K562 (cell line): ENCODE measurements around the gene FAM184B. TPM values are rescaled to one million over a fixed set of nuclear protein-coding genes. Genes with fewer than 3 reads are reported as not detected.

Experiments used
- polyA plus RNA-seq, 8 experiments: library from polyadenylated mRNA; depleted of rRNA in 4 of 8; stranded (reverse) in 5 of 8; unstranded in 3 of 8; fragments of >200 nt; fragmentation: Nextera tagmentation in 2 of 8; fragmentation: Illumina TruSeq in 1 of 8; extraction: Ambion mirVana in 2 of 8; extraction: Trizol in 1 of 8; gene quantifications; 2 replicates each; pipeline versions ENCODE4 v1.2.1 to v1.2.3, GENCODE V29; 2011 to 2014; ENCODE audit warnings: inconsistent platforms in 1 of 8, missing spikeins in 1 of 8
- total RNA-seq, 7 experiments: library from RNA; depleted of rRNA in 6 of 7; stranded (reverse); fragments of >200 nt in 6 of 7; fragmentation: Illumina TruSeq in 2 of 7; extraction: Trizol in 2 of 7; gene quantifications; 2 replicates each; pipeline versions ENCODE4 v1.2.1 to v1.2.3, GENCODE V29; 2011 to 2021; ENCODE audit warnings: low replicate concordance in 1 of 7
- TF ChIP-seq, protein P1 (sequence below): fragments of 200-600 bp; sonication (generic); IDR thresholded peaks from one replicate; pipeline ENCODE4 v1.6.1; 2012; ENCODE audit warnings: mild to moderate bottlenecking, low read depth, low read length, inconsistent platforms

The FAM184B gene
- total and polyA plus RNA-seq, 9 of the 15 experiments (the other 6 are each of a cell fraction or from before 2014, with no cell fraction given), result not detected

DNA sequence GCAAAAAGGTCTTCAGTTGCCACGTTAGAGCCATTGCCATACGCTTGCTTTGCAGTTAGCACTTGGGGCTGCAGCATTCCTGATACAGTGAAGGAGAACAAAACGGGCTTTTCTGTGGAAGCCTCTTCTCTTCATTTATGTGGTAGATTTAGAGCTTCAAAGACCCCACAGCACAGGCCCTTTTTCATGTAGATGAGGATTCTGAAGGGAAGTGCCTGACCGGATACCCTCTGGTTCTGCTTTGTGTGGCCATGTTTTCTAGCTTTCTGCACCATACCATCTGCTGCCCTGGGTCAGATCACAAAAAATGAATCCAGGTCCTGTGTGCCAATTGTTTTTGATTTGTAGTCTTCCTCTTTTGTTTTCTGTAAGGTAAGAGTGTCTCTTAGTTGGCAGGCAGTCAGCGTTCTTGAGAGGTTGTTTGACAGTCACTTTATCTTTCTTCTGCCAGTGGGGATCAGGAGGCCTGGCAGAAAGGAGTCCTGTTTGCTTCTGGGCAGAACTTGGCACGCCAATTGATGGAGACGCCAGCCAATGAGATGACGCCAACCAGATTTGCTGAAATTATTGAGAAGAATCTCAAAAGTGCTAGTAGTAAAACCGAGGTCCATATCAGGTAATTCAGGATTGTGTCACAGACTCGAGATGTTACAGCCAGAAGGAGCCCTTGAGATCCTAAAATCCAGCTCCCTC is 196.8 kb downstream of the FAM184B start (continued):
- TF ChIP-seq, protein P1, sequence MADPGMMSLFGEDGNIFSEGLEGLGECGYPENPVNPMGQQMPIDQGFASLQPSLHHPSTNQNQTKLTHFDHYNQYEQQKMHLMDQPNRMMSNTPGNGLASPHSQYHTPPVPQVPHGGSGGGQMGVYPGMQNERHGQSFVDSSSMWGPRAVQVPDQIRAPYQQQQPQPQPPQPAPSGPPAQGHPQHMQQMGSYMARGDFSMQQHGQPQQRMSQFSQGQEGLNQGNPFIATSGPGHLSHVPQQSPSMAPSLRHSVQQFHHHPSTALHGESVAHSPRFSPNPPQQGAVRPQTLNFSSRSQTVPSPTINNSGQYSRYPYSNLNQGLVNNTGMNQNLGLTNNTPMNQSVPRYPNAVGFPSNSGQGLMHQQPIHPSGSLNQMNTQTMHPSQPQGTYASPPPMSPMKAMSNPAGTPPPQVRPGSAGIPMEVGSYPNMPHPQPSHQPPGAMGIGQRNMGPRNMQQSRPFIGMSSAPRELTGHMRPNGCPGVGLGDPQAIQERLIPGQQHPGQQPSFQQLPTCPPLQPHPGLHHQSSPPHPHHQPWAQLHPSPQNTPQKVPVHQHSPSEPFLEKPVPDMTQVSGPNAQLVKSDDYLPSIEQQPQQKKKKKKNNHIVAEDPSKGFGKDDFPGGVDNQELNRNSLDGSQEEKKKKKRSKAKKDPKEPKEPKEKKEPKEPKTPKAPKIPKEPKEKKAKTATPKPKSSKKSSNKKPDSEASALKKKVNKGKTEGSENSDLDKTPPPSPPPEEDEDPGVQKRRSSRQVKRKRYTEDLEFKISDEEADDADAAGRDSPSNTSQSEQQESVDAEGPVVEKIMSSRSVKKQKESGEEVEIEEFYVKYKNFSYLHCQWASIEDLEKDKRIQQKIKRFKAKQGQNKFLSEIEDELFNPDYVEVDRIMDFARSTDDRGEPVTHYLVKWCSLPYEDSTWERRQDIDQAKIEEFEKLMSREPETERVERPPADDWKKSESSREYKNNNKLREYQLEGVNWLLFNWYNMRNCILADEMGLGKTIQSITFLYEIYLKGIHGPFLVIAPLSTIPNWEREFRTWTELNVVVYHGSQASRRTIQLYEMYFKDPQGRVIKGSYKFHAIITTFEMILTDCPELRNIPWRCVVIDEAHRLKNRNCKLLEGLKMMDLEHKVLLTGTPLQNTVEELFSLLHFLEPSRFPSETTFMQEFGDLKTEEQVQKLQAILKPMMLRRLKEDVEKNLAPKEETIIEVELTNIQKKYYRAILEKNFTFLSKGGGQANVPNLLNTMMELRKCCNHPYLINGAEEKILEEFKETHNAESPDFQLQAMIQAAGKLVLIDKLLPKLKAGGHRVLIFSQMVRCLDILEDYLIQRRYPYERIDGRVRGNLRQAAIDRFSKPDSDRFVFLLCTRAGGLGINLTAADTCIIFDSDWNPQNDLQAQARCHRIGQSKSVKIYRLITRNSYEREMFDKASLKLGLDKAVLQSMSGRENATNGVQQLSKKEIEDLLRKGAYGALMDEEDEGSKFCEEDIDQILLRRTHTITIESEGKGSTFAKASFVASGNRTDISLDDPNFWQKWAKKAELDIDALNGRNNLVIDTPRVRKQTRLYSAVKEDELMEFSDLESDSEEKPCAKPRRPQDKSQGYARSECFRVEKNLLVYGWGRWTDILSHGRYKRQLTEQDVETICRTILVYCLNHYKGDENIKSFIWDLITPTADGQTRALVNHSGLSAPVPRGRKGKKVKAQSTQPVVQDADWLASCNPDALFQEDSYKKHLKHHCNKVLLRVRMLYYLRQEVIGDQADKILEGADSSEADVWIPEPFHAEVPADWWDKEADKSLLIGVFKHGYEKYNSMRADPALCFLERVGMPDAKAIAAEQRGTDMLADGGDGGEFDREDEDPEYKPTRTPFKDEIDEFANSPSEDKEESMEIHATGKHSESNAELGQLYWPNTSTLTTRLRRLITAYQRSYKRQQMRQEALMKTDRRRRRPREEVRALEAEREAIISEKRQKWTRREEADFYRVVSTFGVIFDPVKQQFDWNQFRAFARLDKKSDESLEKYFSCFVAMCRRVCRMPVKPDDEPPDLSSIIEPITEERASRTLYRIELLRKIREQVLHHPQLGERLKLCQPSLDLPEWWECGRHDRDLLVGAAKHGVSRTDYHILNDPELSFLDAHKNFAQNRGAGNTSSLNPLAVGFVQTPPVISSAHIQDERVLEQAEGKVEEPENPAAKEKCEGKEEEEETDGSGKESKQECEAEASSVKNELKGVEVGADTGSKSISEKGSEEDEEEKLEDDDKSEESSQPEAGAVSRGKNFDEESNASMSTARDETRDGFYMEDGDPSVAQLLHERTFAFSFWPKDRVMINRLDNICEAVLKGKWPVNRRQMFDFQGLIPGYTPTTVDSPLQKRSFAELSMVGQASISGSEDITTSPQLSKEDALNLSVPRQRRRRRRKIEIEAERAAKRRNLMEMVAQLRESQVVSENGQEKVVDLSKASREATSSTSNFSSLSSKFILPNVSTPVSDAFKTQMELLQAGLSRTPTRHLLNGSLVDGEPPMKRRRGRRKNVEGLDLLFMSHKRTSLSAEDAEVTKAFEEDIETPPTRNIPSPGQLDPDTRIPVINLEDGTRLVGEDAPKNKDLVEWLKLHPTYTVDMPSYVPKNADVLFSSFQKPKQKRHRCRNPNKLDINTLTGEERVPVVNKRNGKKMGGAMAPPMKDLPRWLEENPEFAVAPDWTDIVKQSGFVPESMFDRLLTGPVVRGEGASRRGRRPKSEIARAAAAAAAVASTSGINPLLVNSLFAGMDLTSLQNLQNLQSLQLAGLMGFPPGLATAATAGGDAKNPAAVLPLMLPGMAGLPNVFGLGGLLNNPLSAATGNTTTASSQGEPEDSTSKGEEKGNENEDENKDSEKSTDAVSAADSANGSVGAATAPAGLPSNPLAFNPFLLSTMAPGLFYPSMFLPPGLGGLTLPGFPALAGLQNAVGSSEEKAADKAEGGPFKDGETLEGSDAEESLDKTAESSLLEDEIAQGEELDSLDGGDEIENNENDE, result no peak
